HepG2 (cell line): ENCODE results near the gene TBC1D22A. TPM values are rescaled to one million over a fixed set of nuclear protein-coding genes. Genes with fewer than 3 reads are reported as not detected.

ENCODE experiments used
- ATAC-seq: fragments of 200-7000 bp; cut with Tn5 transposase; 3 replicates; pipeline ENCODE4 v1.9.1; 2020; ENCODE audit warnings: mild to moderate bottlenecking, moderate library complexity
- BruUV-seq: library from RNA; stranded (reverse); fragments of 400-500 nt; replicated peaks from 2 replicates; lab custom pipeline; 2021; lab: Mats Ljungman, UMichigan
- CTCF ChIA-PET: fragments of 300-600 bp; formaldehyde crosslinking; extraction: SDS; loops from one replicate; lab custom pipeline; 2021; ENCODE audit warnings: low total read pairs, inconsistent platforms, low intra/inter-chr PET ratio; lab: Yijun Ruan, JAX
- POLR2A ChIA-PET: fragments of 350-600 bp; sonication (Branson Sonifier 250); formaldehyde crosslinking; loops from one replicate; lab custom pipeline; 2020; ENCODE audit warnings: antibody characterized with exemption, inconsistent platforms; lab: Yijun Ruan, JAX
- DNase-seq: peaks from one replicate; pipeline ENCODE4 v3.0.0-alpha.2; 2015; ENCODE audit warnings: low spot score
- FAIRE-seq: peaks from 3 replicates; lab custom pipeline; 2011; peaks lifted over from hg19 to GRCh38; lab: Jason Lieb, UNC
- H2AFZ ChIP-seq: one replicate; pipeline ENCODE4 v1.6.1; 2011; ENCODE audit warnings: low read length, inconsistent platforms
- H3K27ac ChIP-seq: fragments of 300-600 bp; 3 replicates; pipeline ENCODE4 v1.8.0; 2011; ENCODE audit warnings: mixed run types, mild to moderate bottlenecking, mixed read lengths, low read length, inconsistent platforms; ENCODE audit not compliant: insufficient read depth; ENCODE audit errors: extremely low read length
- H3K27me3 ChIP-seq, 2 experiments: fragments of 200-600 bp in 1 of 2; 2 replicates in 1 of 2; 3 replicates in 1 of 2; pipeline versions ENCODE4 v1.6.0 to v1.8.0; 2011; ENCODE audit warnings: low read length in 2 of 2, mild to moderate bottlenecking in 2 of 2, moderate library complexity in 2 of 2, inconsistent platforms in 1 of 2; ENCODE audit not compliant: insufficient read depth in 2 of 2, control insufficient read depth in 1 of 2
- H3K36me3 ChIP-seq, 2 experiments: fragments of 200-600 bp in 1 of 2; replicated peaks in 1 of 2; 2 replicates in 1 of 2; 3 replicates in 1 of 2; pipeline versions ENCODE4 v1.5.1 to v1.8.0; 2011; ENCODE audit warnings: low read length in 2 of 2, inconsistent platforms in 1 of 2; ENCODE audit not compliant: insufficient read depth in 2 of 2, control insufficient read depth in 1 of 2
- H3K4me1 ChIP-seq: 2 replicates; pipeline ENCODE4 v1.5.1; 2012; ENCODE audit warnings: low read length, inconsistent platforms; ENCODE audit not compliant: insufficient read depth
- H3K4me2 ChIP-seq: 2 replicates; pipeline ENCODE4 v1.6.0; 2011; ENCODE audit warnings: low read depth, low read length, inconsistent platforms
- H3K4me3 ChIP-seq, 3 experiments: fragments of 200-600 bp in 1 of 3; sonication (generic), shearing (Covaris generic) in 1 of 3; replicated peaks in 1 of 3; 2 replicates each; pipeline ENCODE4 v1.5.1; 2011 to 2016; ENCODE audit warnings: low read length in 3 of 3, inconsistent platforms in 2 of 3, low read depth in 2 of 3, mild to moderate bottlenecking in 2 of 3, control low read depth in 1 of 3, mixed read lengths in 1 of 3; ENCODE audit not compliant: insufficient read depth in 1 of 3
- H3K79me2 ChIP-seq: one replicate; pipeline ENCODE4 v1.6.1; 2011; ENCODE audit warnings: low read length, inconsistent platforms; ENCODE audit not compliant: insufficient read depth
- H3K9ac ChIP-seq: 2 replicates; pipeline ENCODE4 v1.6.0; 2011; ENCODE audit warnings: mild to moderate bottlenecking, low read depth, low read length, inconsistent platforms; ENCODE audit not compliant: insufficient read depth
- H3K9me3 ChIP-seq: 2 replicates; pipeline ENCODE4 v1.5.1; 2012; ENCODE audit warnings: mild to moderate bottlenecking, low read length
- H4K20me1 ChIP-seq: 2 replicates; pipeline ENCODE4 v1.6.0; 2011; ENCODE audit warnings: inconsistent platforms, mild to moderate bottlenecking, low read length, moderate library complexity; ENCODE audit not compliant: insufficient read depth
- ATM ChIP-seq: fragments of 450-650 bp; IDR thresholded peaks from 2 replicates; pipeline ENCODE4 v1.7.1; 2017; ENCODE audit warnings: mild to moderate bottlenecking, borderline replicate concordance
- CSRNP2 ChIP-seq: sonication (generic); formaldehyde crosslinking; conservative IDR thresholded peaks from 2 replicates; pipeline ENCODE4 v1.8.0; 2022; ENCODE audit warnings: low read depth, missing genetic modification reagents
- FOXO1 ChIP-seq: sonication (generic); formaldehyde crosslinking; IDR thresholded peaks from 2 replicates; pipeline ENCODE4 v1.4.0; 2020; ENCODE audit warnings: missing genetic modification reagents
- MYPOP ChIP-seq: sonication (generic); formaldehyde crosslinking; IDR thresholded peaks from 2 replicates; pipeline ENCODE4 v1.8.1; 2023; ENCODE audit warnings: mild to moderate bottlenecking, moderate library complexity, missing genetic modification reagents
- NONO ChIP-seq, 2 experiments: fragments of 450-650 bp in 1 of 2; sonication (generic) in 1 of 2; formaldehyde crosslinking in 1 of 2; IDR thresholded peaks in 1 of 2; conservative IDR thresholded peaks in 1 of 2; 2 replicates each; pipeline versions ENCODE4 v1.6.1 to v1.8.0; 2017 to 2022; ENCODE audit warnings: mild to moderate bottlenecking in 1 of 2, missing genetic modification reagents in 1 of 2, moderate library complexity in 1 of 2
- POGK ChIP-seq: sonication (generic); formaldehyde crosslinking; conservative IDR thresholded peaks from 2 replicates; pipeline ENCODE4 v1.8.0; 2022; ENCODE audit warnings: mild to moderate bottlenecking, moderate library complexity, missing genetic modification reagents
- SIN3A ChIP-seq: IDR thresholded peaks from 2 replicates; pipeline ENCODE4 v1.6.1; 2011; ENCODE audit warnings: low read depth, mild to moderate bottlenecking, control low read depth, low read length, borderline replicate concordance
- ZKSCAN8 ChIP-seq: IDR thresholded peaks from 2 replicates; pipeline ENCODE4 v1.6.1; 2016; ENCODE audit warnings: borderline replicate concordance, missing genetic modification reagents, missing compliant biosample characterization
- ZNF12 ChIP-seq: sonication (generic); formaldehyde crosslinking; IDR thresholded peaks from 2 replicates; pipeline ENCODE4 v1.5.0; 2020; ENCODE audit warnings: missing genetic modification reagents
- ZNF234 ChIP-seq: sonication (generic); formaldehyde crosslinking; conservative IDR thresholded peaks from 2 replicates; pipeline ENCODE4 v1.5.1; 2020; ENCODE audit warnings: mild to moderate bottlenecking, missing genetic modification reagents
- ZNF280D ChIP-seq: sonication (generic); formaldehyde crosslinking; IDR thresholded peaks from 2 replicates; pipeline ENCODE4 v1.5.1; 2020; ENCODE audit warnings: mild to moderate bottlenecking, missing genetic modification reagents
- ZNF333 ChIP-seq: sonication (generic); formaldehyde crosslinking; IDR thresholded peaks from 2 replicates; pipeline ENCODE4 v1.4.0; 2020; ENCODE audit warnings: mild to moderate bottlenecking, missing genetic modification reagents, borderline replicate concordance
- ZNF550 ChIP-seq: sonication (generic); formaldehyde crosslinking; IDR thresholded peaks from 2 replicates; pipeline ENCODE4 v1.4.0; 2020; ENCODE audit warnings: mild to moderate bottlenecking, missing genetic modification reagents, borderline replicate concordance
- ZNF580 ChIP-seq: IDR thresholded peaks from 2 replicates; pipeline ENCODE4 v1.6.1; 2016; ENCODE audit warnings: low read depth, borderline replicate concordance
- WGBS: methylation state at CpG from one replicate; pipeline ENCODE4 v1.1.6; 2017; ENCODE audit warnings: low lambda C conversion rate; 5-methylcytosine and 5-hydroxymethylcytosine counted together
- in situ Hi-C: cut with HindIII; loops from 2 replicates; pipeline ENCODE4 v1.10.0; 2017; ENCODE audit warnings: low pct_unique_long_range_greater_than_20kb; ENCODE audit not compliant: extremely low pct_ligation_motif_present
- intact Hi-C: fragments of 100-400 bp; cut with micrococcal nuclease; formaldehyde crosslinking; loops from one replicate; pipeline ENCODE4 v1.10.0; 2022; ENCODE audit not compliant: unreplicated experiment
- polyA plus RNA-seq, 8 experiments: library from polyadenylated mRNA; depleted of rRNA in 3 of 8; stranded (reverse) in 7 of 8; unstranded in 1 of 8; fragments of >200 nt; fragmentation: Illumina TruSeq in 4 of 8; extraction: Trizol in 4 of 8; gene quantifications; 2 replicates each; pipeline versions ENCODE4 v1.2.1 to v1.2.3, GENCODE V29; 2011 to 2016; ENCODE audit warnings: low read depth in 4 of 8, missing spikeins in 1 of 8, mixed read lengths in 1 of 8; ENCODE audit not compliant: insufficient read depth in 1 of 8
- total RNA-seq, 5 experiments: library from RNA; depleted of rRNA; stranded (reverse); fragments of >200 nt; fragmentation: Illumina TruSeq; extraction: Trizol; gene quantifications; 2 replicates each; pipeline ENCODE4 v1.2.3, GENCODE V29; 2016; ENCODE audit warnings: low read depth in 1 of 5

The TBC1D22A gene
- total and polyA plus RNA-seq, 2 of the 13 experiments (the other 11 are each of a cell fraction or from before 2014, with no cell fraction given): 17.3 to 18.0 TPM

- H3K9ac ChIP-seq: no peak overlapping the region
- H3K79me2 ChIP-seq: no peaks in the 10 kb centered on the region
- H3K4me3 ChIP-seq: no peak overlapping the region
- H4K20me1 ChIP-seq: no peaks in the 10 kb centered on the region
- H3K9me3 ChIP-seq: no peaks in the 10 kb centered on the region
- CTCF ChIA-PET: no interaction called here
- H3K4me2 ChIP-seq: no peak overlapping the region
- in situ Hi-C loops: no loop called here
- ATAC-seq (no peak), FAIRE-seq (no peak), DNase-seq (no peak)
- no peaks in the 10 kb centered on the region for H3K27me3 ChIP-seq
- POLR2A ChIA-PET: interaction anchor here (2.0 kb wide), 1 partner anchor 11 kb away, joined by 4 read pairs; no protein-coding TSS in a partner anchor
- WGBS: 100% methylated on average over 6 of the region's 7 CpGs
- no peaks in the 10 kb centered on the region for H3K4me1 ChIP-seq
- H2AFZ ChIP-seq: no peak overlapping the region
- H3K27ac ChIP-seq: no peak overlapping the region
- H3K36me3 ChIP-seq: peaks cover 9 to 14% of the 10 kb centered on the region in 2 experiments; a peak in 4 of 5 replicates
- intact Hi-C loops: no loop called here
- BruUV-seq: no TSS peak
- TF ChIP-seq ZNF234 (CRISPR knock-in tag) (no peak), ZKSCAN8 (CRISPR knock-in tag) (no peak), SIN3A (no peak), ATM (no peak), CSRNP2 (CRISPR knock-in tag) (no peak), ZNF333 (CRISPR knock-in tag) (no peak), ZNF550 (no peak), POGK (CRISPR knock-in tag) (no peak), ZNF580 (no peak), NONO (IDR thresholded peaks at IDR 0.05) (no peak), NONO (CRISPR knock-in tag; conservative IDR thresholded peaks at IDR 0.05) (no peak), ZNF280D (CRISPR knock-in tag) (no peak), ZNF12 (CRISPR knock-in tag) (no peak), FOXO1 (no peak), MYPOP (CRISPR knock-in tag) (no peak)
Measured at GRCh38 chr22:46946383-46946962, 184.0 kb downstream of the TBC1D22A start.
